SK-N-SH treated with all-trans-retinoic acid at 6 μM for 48 hours (cell line): ENCODE data around the gene TXLNA.

Experiments
- ARNTL ChIP-seq: fragments of 450-650 bp; formaldehyde crosslinking; IDR thresholded peaks from 2 replicates; pipeline ENCODE4 v1.5.0; 2020; ENCODE audit warnings: low read depth, mild to moderate bottlenecking, moderate library complexity, borderline replicate concordance
- ISL1 ChIP-seq: fragments of 250-450 bp; sonication (Bioruptor Pico); IDR thresholded peaks from 2 replicates; pipeline ENCODE4 v2.1.2; 2022; ENCODE audit warnings: mild to moderate bottlenecking, moderate library complexity
- OSR1 ChIP-seq: fragments of 250-450 bp; sonication (Bioruptor Pico); IDR thresholded peaks from 2 replicates; pipeline ENCODE4 v1.8.0; 2022; ENCODE audit warnings: moderate library complexity, mild to moderate bottlenecking, inconsistent platforms
- PATZ1 ChIP-seq: fragments of 250-450 bp; sonication (Bioruptor Pico); IDR thresholded peaks from 2 replicates; pipeline ENCODE4 v1.8.0; 2020; ENCODE audit warnings: mild to moderate bottlenecking, moderate library complexity, borderline replicate concordance
- TCF4 ChIP-seq: fragments of 250-450 bp; sonication (Bioruptor Pico); IDR thresholded peaks from 2 replicates; pipeline ENCODE4 v1.8.0; 2021; ENCODE audit warnings: mild to moderate bottlenecking, moderate library complexity, borderline replicate concordance
- ZC3H10 ChIP-seq: fragments of 250-450 bp; sonication (Bioruptor Pico); IDR thresholded peaks from 2 replicates; pipeline ENCODE4 v1.5.1; 2021; ENCODE audit warnings: mild to moderate bottlenecking, moderate library complexity
- ZFP3 ChIP-seq: fragments of 250-450 bp; sonication (Bioruptor Pico); IDR thresholded peaks from 2 replicates; pipeline ENCODE4 v1.5.0; 2020; ENCODE audit warnings: mild to moderate bottlenecking, moderate library complexity
- ZFP30 ChIP-seq: fragments of 450-650 bp; formaldehyde crosslinking; IDR thresholded peaks from 2 replicates; pipeline ENCODE4 v1.5.0; 2022; ENCODE audit warnings: mild to moderate bottlenecking, moderate library complexity
- ZNF565 ChIP-seq: fragments of 450-650 bp; formaldehyde crosslinking; conservative IDR thresholded peaks from 2 replicates; pipeline ENCODE4 v1.5.0; 2020; ENCODE audit warnings: low read depth, mild to moderate bottlenecking, moderate library complexity
- TF ChIP-seq, protein P1 (sequence below): fragments of 250-450 bp; sonication (Bioruptor Pico); IDR thresholded peaks from 2 replicates; pipeline ENCODE4 v1.5.0; 2020; ENCODE audit warnings: mild to moderate bottlenecking, moderate library complexity

DNA sequence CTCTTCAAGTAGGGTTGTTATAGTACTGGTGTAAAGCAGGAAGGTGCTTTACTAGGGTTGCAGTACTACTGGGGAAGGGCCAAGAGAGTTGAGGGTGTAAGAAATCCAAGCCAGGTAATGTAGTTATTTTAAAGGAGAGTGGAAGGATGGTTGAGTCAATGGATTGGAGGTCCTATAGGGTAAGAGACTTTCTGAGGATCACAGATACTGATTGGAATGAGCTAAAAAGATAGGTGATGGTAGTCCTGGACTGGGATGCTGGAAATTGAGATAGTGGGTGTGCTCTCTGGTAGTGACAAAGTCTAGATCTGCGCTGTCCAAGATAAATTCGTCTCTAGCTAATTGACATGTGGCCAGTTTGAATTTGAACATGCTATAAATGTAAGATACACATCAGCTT lies 7.0 kb downstream of the TXLNA start:
- TF ChIP-seq PATZ1 (no peak), OSR1 (CRISPR knock-in tag) (no peak), ZFP30 (CRISPR knock-in tag) (no peak), ZC3H10 (CRISPR knock-in tag) (no peak), ARNTL (CRISPR knock-in tag) (no peak), ZFP3 (CRISPR knock-in tag) (no peak), ISL1 (CRISPR knock-in tag) (no peak), ZNF565 (no peak), TCF4 (no peak)
- TF ChIP-seq, protein P1, sequence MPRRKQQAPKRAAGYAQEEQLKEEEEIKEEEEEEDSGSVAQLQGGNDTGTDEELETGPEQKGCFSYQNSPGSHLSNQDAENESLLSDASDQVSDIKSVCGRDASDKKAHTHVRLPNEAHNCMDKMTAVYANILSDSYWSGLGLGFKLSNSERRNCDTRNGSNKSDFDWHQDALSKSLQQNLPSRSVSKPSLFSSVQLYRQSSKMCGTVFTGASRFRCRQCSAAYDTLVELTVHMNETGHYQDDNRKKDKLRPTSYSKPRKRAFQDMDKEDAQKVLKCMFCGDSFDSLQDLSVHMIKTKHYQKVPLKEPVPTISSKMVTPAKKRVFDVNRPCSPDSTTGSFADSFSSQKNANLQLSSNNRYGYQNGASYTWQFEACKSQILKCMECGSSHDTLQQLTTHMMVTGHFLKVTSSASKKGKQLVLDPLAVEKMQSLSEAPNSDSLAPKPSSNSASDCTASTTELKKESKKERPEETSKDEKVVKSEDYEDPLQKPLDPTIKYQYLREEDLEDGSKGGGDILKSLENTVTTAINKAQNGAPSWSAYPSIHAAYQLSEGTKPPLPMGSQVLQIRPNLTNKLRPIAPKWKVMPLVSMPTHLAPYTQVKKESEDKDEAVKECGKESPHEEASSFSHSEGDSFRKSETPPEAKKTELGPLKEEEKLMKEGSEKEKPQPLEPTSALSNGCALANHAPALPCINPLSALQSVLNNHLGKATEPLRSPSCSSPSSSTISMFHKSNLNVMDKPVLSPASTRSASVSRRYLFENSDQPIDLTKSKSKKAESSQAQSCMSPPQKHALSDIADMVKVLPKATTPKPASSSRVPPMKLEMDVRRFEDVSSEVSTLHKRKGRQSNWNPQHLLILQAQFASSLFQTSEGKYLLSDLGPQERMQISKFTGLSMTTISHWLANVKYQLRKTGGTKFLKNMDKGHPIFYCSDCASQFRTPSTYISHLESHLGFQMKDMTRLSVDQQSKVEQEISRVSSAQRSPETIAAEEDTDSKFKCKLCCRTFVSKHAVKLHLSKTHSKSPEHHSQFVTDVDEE (CRISPR knock-in tag), result no peak
